ENCODE results near the gene PCDHGA1. TPM values are rescaled to one million over a fixed set of nuclear protein-coding genes. Genes with fewer than 3 reads are reported as not detected.
A peak's percentile ranks its signal among the peaks of the same experiment; 100 is the strongest.
"Not testable (repeated sequence)": the region's sequence is repeated elsewhere in the genome, so short reads cannot be mapped to it uniquely, and the experiment has no call there.

Gene PCDHGA1
- total RNA-seq, result under 0.01 and 0.80 TPM in 2 replicates

DNA sequence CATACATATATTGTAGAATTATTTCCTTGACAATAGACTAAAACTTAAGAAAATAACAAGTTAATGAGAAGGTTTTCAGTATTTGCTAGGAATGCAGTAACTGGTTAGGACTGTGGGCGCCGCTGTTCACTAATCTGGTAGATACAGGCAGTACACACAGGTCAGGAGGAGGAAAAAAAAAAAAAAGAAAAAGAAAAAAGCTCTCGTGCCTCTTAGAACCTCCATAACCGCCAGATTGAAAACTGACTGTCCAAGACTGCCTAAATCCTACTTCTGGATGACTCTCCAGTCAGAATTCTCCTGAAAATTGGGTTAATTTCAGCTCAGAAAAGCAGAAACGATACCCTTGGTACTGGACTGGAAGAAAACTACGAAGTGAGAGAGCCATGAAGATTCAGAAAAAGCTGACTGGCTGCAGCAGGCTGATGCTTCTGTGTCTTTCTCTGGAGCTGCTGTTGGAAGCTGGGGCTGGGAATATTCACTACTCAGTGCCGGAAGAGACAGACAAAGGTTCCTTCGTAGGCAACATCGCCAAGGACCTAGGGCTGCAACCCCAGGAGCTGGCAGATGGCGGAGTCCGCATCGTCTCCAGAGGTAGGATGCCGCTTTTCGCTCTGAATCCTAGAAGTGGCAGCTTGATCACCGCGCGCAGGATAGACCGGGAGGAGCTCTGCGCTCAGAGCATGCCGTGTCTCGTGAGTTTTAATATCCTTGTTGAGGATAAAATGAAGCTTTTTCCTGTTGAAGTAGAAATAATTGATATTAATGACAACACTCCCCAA, at the start of gene PCDHGA1:
Gene PCDHGA1, plus strand, starts transcription at position 216 of the 782 bp plus-strand sequence.
- peak; percentile 45 for DNase-seq (ENCODE audit: low read depth)

DNA sequence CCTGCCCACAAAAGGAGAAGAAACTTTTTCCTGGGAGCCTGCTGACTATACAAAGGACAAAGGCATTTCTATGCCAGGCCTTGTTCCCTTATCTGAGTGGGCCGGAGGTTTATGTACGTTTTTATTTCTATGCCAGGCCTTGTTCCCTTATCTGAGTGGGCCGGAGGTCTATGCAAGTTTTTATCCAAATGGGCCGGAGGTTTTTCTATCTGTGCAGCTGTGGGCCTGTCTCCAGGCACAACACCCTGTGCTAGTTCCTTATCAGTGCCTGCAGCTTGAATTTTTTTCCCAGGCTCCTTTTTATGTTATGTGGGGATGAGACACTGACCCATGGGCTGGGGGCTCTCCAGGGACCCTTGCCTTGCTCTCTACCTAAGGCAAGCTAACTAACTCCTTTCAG, 31.9 kb upstream of the PCDHGA1 start:
- no peak for DNase-seq (ENCODE audit: low read depth)

DNA sequence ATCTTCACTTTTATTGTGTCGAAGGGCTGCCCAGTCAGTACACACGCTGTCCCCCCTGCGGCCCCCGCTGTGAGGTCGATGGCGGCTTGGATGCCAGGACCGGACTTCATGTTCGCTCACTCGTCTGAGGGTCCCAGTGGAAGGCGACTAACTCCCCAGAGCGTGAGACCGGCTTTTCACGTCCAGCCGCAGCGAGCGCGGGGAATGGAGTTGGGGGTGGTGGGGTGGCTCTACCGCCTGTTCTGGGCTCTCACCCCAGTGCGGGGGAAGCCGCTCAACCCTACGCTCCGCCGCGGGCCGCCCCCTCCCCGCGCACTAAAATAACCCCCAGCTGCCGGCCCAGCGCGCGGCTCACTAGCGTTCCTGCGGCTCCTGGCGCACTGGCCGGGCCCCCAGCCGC, 26.6 kb upstream of the PCDHGA1 start, which contains the start of gene SLC25A2:
Gene SLC25A2, minus strand, starts transcription at position 294 of the 400 bp plus-strand sequence. Its CDS starts 184 bp downstream, at position 110.
- DNase-seq (ENCODE audit: low read depth), result no peak

DNA sequence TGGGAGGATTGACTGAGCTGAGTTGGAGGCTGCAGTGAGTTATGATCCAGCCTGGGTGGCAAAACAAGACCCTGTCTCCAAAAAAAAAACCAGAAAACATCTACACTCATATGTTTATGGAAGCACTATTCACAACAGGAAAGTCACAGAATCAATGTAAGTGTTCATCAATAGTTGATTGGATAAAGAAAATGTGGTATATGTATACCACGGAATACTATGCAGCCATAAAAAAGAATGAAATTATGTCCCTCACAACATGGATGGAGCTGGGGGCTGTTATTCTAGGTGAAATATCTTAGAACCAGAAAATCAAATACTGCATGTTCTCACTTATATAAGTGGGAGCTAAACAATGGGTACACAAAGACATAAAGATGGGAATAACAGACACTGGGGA, 23.7 kb upstream of the PCDHGA1 start:
- no peak for DNase-seq (ENCODE audit: low read depth)

DNA sequence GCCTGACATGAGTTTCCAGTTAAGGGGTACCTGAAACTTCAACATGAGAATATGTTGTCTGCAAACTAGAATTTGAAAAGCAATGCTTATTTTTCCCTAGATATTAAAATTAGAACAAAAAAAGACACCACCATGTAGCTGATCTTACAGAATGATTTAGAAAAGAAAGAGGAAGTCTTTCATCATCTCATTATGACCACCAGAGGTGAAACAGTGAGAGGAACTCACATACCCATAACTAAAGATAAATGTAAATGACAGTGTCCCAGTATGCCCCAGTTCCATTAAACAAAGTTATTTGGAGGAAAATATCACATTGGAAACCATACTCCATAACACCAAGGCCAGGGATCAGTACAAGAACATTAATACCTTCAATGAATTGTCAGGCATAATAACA, 16.6 kb upstream of the PCDHGA1 start:
- DNase-seq (ENCODE audit: low read depth), result no peak

DNA sequence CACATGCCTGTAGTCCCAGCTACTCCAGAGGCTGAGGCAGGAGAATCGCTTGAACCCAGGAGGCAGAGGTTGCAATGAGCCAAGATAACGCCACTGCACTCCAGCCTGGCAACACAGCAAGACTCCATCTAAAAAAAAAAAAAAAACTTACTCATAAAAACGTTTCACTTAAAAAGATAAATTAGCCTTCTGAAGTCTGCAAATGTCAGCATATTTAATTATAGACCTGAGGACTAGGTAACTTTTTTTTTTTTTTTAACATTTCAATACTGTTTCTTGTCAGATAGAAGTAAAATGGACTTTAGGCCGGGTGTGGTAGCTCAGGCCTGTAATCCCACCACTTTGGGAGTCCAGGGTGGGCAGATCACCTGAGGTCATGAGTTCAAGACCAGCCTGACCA, 13.4 kb upstream of the PCDHGA1 start:
- not testable (repeated sequence) for DNase-seq (ENCODE audit: low read depth)

DNA sequence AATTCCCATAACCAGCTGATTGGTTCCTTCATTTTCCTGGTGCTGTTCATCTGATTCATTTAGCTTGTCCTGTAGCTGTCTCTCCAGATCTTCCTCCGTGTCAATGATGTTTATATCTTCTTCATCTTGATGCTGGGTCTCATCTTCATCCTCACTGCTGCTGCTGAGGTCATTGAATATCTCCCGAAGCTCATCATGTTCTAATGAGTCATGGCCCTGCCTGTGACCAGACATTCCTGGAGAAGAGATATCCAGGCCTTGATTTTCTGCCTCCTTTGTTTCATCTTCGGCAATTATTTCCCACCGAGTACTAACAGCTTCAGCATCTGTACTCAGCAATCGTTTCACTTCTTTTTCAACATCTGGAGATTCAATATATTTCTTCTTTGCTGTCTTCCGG, 11.1 kb upstream of the PCDHGA1 start:
- no peak for DNase-seq (ENCODE audit: low read depth)

DNA sequence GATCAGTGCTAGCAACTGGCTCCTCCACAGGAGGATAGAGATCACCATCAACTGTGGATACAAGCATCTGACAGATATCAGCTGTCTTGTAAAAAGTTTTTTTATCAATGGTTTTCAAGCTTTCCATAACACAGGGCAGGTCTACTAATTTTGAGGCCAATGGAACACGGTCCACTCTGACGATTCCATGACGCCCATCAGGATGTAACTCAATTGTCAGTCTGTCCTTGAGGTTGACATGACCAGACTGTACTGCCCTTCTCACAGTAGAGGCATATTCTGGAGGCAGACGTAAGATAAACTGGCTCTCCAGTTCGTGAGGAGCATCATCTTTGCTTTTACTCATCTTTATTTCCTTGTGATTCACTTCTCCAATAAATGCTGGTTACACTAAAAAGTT, 10.6 kb upstream of the PCDHGA1 start:
- no peak for DNase-seq (ENCODE audit: low read depth)

DNA sequence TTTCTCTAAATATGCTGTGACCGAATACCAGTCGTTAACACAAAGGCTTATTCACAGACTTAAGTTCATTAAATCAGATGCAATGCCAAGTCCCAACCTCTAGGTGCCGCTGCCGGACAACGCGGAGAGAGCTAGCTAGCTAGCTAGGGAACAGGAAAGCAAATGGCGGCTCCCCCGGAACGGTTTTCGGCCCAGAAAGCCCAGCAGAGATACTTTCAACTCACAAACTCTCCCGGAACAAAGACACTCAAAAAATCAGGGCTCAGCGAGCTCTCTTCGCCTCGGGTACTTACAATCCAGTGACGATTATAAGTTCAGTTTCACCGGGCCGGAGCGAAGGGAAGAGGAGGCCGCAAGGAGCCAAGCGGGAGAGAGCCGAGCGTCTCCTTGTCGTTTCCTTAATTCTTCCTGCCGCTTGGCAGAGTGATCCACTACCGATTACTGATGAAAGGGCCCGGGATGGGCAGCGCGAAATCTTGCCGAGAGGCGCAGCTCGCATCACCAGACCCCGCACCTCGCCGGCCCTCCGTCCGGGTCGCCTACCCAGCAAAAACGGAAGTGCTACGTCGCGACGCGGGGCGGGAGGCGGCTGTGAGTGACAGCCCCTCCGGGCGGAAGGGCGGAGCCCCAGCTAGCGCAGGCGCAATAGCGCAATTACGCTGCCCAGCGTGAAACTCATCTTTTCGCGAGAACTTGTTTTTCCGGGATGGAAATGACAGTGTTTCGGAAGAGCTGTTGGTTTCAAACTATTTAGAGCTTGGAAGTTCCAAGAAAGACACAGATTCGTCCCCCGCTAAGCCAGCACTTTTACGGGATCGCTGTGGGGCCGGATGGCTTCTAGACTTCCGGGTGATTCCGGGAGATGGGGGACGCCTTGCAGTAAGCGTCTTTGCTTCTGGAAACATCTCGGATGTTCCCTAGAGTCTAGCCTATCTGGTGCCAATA, 9.8 kb upstream of the PCDHGA1 start, which contains the start of gene TAF7:
Gene TAF7, minus strand, starts transcription at position 560 of the 945 bp plus-strand sequence. CDS start 740 bp downstream, outside the sequence.
- DNase-seq (ENCODE audit: low read depth), result peak; percentile 88

DNA sequence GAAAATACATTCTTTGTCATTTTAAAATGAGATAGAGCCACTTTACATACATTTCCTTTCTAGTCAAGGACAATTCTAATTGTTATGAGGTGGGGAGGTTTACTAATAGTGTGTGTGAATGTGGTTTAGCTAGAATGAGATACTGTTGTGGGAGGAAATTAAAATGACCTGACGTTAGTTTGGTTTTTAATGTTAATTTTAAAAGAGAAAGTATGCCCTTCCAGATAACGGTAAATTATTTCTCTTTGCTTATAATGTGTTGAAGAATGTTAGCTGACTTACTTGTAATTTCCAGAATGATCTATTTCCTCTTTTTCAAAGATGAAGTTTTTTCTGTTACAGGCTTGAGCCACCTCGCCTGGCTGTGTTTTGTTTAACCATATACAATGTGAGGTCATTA, 8.1 kb upstream of the PCDHGA1 start:
- no peak for DNase-seq (ENCODE audit: low read depth)

DNA sequence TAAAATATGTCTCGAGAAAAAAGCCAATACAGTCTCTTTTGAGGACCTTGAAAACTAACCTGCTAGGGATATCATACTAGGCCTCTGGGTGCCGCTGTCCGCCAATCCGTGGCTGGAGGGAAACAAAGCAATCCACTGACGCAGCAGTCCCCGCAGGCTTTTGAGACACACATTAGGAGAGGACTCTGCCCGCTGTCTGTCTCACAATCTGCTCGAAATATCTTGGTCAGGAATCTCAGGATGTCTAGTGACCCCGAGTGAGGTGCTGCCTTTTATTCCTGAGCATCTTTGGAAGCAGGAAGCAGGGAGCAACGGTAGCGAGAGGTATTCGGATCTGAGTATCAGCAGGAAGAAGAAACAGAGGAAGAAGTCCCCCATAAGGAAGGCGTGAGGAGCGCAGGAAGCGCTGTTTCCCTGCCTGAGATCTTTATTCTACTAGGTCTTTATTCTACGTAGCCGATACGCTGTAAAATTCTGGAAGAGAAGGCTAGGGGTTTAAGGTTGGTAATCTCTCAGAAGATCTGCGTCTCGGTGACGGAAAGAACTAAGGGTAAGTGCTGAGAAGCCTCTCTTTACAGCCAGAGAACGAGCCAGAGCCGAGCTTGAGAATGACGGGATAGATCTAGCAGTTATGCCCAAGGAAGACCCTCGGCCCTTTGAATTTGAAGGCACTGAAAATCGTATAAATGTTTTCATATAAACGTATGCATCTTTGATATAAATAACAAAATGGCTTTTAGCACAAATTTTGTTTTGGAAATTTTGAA, 4.0 kb upstream of the PCDHGA1 start:
- peak; percentile 35 for DNase-seq (ENCODE audit: low read depth)

DNA sequence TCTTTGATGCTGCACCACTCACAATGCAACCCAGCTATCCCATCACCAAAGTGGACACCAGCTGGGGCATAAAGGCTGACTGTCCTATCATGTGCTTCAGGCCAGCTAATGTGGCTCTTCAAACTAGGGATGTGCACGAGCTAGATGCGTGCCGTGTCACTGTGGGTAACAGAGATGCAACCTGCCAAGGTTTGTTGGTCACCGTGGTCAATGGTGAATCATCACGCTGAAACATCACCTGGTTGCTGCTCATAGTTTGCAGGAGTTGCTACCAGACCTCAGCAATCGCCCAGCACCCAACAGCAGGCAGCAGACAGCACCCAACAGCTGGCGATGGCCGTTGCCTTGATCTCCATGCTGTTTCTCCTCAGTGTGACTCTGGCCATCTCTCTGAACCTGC, 2.1 kb upstream of the PCDHGA1 start:
- no peak for DNase-seq (ENCODE audit: low read depth)

DNA sequence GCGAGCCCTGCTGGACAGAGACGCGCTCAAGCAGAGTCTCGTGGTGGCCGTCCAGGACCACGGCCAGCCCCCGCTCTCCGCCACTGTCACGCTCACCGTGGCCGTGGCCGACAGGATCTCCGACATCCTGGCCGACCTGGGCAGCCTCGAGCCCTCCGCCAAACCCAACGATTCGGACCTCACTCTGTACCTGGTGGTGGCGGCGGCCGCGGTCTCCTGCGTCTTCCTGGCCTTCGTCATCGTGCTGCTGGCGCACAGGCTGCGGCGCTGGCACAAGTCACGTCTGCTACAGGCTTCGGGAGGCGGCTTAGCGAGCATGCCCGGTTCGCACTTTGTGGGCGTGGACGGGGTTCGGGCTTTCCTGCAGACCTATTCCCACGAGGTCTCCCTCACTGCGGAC, 2.3 kb downstream of the PCDHGA1 start:
- DNase-seq (ENCODE audit: low read depth), result not testable (repeated sequence)

DNA sequence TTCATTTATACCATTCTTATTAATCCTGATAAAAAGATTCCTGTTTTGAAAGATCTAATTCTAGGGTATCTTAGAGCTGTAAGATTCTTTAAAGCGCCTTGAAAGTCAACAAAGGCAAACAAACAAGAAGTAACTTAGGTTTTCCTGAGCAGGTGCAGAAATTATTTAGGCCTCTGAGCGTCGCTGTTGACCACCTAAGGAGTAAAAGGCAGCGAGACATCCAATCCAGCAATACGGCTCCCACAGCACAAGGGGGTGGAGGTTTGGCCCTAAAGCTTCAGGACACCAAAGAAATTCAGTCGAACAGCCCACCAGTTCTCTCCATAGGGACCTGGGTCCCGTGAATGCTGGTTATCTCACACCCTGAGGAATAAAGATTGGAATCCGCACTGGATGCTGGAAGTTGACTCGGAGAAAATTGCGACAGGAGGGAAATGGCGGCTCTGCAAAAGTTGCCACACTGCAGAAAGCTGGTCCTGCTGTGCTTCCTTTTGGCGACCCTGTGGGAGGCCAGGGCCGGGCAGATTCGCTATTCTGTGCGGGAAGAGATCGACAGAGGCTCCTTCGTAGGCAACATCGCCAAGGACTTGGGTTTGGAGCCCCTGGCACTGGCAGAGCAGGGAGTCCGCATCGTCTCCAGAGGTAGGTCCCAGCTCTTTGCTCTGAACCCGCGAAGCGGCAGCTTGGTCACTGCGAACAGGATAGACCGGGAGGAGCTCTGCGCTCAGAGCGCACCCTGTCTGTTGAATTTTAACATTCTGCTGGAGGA, 8.4 kb downstream of the PCDHGA1 start, which contains the start of gene PCDHGA2:
Gene PCDHGA2, plus strand, starts transcription at position 223 of the 769 bp plus-strand sequence.
- DNase-seq (ENCODE audit: low read depth), result peak; percentile 37

DNA sequence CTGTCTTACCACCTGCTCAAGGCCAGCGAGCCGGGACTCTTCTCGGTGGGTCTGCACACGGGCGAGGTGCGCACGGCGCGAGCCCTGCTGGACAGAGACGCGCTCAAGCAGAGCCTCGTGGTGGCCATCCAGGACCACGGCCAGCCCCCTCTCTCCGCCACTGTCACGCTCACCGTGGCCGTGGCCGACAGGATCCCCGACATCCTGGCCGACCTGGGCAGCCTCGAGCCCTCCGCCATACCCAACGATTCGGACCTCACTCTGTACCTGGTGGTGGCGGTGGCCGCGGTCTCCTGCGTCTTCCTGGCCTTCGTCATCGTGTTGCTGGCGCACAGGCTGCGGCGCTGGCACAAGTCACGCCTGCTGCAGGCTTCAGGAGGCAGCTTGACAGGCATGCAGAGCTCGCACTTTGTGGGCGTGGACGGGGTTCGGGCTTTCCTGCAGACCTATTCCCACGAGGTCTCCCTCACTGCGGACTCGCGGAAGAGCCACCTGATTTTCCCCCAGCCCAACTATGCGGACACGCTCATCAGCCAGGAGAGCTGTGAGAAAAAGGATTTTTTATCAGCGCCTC, 10.6 kb downstream of the PCDHGA1 start:
- not testable (repeated sequence) for DNase-seq (ENCODE audit: low read depth)

DNA sequence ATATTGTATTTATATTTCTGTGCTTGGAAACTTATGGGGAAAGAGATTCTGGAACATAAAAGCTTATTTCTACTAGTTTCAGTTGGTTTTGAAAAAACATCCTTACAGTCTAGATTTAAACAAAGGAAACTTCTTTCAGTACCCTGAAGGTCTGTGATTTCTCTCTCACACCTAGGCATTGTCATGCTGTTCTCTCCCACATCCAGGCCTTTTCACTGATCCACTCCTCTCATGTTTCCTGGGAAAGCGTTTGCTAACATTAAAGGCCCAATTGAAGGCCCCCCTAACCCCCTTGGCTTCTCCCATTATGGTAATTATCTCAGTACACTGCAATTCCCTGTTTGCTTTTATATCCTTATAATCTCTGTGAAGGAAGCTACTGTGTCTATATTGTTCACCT, 12.5 kb downstream of the PCDHGA1 start:
- no peak for DNase-seq (ENCODE audit: low read depth)

DNA sequence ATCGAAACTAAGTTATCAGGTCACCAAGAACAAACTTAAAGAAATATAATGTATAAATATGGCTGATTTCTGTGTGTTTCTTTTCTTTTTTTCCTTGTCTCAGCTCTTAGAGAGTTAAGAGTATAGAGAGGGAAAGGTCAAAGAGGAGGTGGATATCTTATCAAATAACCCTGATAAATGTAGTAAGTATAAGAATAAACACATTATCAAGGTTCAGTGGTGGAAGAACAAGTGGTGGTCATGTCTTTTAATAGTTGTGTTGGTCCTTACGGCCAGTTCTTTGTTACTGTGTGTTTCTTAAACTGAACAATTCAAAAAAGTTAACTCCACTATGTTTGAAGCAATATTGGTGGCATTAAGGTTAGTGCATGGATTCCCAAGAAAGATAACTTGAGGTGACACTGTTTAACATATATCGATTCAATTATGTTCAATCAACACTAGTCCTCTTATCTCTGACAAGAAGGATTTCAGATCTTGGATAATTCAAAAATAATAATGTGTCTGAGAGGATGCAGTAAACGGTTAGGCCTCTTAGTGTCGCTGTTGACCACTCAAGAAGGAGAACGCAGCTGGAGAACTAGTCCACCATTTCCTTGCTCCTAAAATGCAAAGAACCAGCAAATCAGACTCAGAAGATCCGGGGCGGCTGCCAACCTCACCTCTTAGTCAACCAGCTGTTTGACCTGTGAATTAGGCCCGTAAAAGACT, 13.1 kb downstream of the PCDHGA1 start, which contains the start of gene PCDHGA3:
Gene PCDHGA3, plus strand, starts transcription at position 588 of the 711 bp plus-strand sequence. CDS start 205 bp downstream, outside the sequence.
- peak; percentile 22 for DNase-seq (ENCODE audit: low read depth)

DNA sequence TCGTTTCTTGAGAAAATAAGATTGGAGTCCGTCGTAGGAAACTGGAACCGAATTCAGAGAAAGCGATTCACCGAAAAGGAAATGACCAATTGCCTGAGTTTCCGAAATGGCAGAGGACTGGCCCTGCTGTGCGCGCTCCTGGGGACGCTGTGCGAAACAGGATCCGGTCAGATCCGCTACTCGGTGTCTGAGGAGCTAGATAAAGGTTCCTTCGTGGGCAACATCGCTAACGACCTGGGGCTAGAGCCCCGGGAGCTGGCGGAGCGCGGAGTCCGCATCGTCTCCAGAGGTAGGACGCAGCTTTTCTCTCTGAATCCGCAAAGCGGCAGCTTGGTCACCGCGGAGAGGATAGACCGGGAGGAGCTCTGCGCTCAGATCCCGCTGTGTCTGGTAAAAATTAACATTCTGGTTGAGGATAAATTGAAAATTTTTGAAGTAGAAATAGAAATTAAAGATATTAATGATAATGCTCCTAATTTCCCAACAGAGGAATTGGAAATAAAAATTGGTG, 13.7 kb downstream of the PCDHGA1 start:
- no peak for DNase-seq (ENCODE audit: low read depth)

DNA sequence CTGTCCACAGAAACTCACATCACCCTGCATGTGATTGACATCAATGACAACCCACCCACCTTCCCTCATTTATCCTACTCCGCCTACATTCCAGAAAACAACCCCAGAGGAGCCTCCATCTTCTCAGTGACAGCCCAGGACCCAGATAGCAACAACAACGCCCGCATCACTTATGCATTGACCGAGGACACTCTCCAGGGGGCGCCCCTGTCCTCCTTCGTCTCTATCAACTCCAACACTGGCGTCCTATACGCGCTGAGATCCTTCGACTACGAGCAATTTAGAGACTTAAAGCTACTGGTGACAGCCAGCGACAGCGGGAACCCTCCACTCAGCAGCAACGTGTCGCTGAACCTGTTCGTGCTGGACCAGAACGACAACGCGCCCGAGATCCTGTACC, 15.0 kb downstream of the PCDHGA1 start:
- DNase-seq (ENCODE audit: low read depth), result no peak
